NK-92 treated with Interleukin-12 subunit alpha and Interleukin-12 subunit beta, amount 100 ng/mL, for 24 hours (cell line): ENCODE data around the gene RIMBP2.
"Not testable (repeated sequence)": the region's sequence is repeated elsewhere in the genome, so short reads cannot be mapped to it uniquely, and the experiment has no call there.

Experiments
- DNase-seq: peaks from one replicate; lab custom pipeline; 2025; lab: John Stamatoyannopoulos, UW

The RIMBP2 gene

DNA sequence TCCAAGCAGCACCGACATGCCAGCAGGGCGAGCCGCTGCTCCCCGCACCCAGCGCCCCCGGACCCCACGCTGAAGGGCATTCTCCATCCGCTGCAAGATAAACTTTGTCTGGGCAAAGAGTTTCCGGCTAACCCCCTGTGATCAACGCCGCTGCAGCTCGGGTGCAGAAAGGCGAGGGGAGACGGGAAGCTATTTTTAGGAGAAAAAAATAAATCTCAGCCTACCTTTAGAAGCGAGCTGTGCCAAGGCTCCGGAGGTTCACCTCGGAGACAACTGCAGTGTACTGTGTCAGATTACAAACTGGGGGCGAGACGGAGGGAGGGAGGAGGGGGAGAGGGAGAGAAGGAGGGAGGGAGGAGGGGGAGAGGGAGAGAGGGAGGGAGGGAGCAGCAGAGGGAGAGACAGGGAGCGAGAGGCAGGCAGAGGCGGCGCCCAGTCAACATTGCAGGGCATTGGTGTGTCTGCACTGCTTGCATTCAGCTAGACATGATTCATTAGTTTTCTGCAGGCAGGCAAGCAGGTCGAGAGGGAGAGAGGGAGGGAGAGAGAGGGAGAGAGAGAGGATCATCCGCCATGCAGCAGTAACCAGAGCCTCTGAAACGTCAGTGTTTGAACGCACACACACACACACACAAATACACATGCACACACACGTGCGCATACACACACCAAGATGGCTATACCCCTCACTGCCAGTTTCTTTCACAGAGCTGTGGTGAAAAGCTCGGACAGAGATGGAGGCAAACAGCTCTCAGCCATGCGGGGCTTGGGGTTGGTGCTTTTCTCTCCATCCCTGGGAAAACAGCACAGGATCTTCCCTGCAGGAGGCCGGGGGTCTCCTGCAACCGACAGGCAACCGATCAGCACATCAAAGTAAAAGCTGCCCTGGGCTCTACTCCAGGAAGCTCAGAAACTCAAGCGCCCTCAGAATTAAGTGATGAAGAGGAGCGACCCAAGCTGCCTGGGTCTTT is at the start of gene RIMBP2:
Gene RIMBP2, minus strand, starts transcription at position 302 of the 971 bp plus-strand sequence. CDS start 237,286 bp downstream, outside the sequence.
- no peak for DNase-seq

GRCh38 chr12:130765186-130765659 is 49.1 kb upstream of the RIMBP2 start:
- DNase-seq = no peak

GRCh38 chr12:130764475-130765185 is 48.5 kb upstream of the RIMBP2 start:
- DNase-seq = no peak

GRCh38 chr12:130764073-130764472 is 48.0 kb upstream of the RIMBP2 start:
- DNase-seq = no peak

GRCh38 chr12:130762319-130762675 is 46.2 kb upstream of the RIMBP2 start:
- DNase-seq = no peak

DNA sequence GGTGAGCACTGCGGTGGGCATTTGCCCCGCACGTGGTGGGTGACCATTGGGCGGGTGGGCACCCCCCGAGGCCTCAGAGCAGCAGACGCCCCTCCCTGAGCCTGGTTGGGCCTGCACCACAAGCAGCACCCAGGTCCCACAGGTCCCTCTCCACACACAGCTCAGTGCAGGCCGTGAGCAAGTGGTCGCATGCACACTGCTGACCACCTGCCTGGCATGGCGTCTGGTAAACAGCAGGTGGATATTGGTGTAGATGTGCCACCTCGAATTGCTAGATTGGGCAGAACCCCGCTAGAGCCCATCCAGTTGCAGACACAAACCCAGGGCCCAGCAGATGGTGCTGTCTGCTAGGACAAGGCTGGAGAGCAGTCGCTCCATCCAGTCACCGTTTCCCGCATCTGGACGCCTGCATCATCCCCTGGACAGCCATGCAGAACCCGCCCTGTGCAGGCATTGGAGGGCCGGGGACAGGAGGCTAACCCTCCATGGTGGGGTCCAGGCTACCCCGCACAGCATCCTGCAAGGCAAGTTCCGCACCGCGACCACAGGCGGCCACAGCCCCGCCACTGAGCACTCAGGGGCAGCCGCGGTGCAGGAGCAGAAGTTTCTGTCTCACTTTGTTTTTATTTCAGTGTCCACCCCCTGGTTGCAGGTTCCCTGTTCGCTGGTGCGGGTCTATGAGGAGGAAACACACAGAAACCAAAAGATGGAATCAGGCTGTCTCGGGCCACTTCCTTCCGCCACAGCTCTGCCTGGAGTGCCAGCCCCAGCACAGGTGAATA is 45.6 kb upstream of the RIMBP2 start:
- no peak for DNase-seq

DNA sequence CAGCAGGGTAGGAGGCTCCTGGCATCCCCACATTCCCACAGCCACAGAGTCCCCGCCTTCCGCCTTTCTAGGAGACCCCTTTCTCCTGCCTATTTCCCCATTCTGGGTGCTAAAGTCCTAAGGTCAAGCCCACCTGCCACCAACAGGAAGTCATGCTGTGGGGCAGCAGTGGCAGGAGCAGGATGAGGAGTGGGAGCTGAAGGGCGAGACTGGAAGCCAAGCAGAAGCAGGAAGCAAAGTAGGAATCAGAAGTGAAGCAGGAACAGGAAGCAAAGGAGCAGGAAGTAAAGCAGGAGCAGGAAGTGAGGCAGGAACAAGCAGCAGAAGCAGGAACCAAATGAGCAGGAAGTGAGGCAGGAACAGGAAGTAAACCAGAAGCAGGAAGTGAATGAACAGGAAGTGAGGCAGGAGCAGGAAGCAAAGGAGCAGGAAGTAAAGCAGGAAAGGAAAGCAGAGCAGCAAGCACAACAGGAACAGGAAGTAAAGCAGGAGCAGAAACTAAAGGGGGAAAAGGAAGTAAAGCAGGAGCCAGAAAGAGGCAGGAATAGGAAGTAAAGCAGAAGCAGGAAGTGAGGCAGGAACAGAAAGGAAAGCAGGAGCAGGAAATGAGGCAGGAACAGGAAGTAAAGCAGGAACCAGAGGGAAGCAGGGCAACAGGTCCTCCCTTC is 38.3 kb upstream of the RIMBP2 start:
- no peak for DNase-seq

DNA sequence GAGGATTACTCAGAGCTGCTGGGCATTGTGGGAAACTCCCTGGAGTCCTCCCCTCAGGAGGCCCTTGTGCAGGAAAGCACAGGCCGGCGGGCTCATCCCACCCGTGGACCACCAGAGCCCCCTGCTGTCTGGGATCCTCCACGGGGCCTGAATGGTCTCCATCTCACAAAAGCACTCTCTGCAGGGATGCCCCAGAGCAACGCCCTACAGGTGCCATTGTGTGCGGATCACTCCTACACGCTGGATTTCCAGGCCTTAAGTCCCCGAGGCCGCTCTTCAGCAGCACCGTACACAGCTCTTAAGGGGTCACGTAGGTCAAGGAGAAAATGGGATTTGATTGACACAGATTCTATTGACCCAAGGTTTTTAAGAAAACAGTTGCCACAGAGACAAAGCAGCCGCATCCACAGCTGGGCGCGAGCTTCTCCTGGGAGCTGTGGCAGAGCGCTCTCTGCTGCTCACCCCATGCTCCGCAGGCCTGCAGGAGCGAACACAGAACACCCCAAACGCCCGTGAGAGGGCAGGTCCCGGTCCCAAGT is 36.7 kb upstream of the RIMBP2 start:
- peak; percentile 2 for DNase-seq

DNA sequence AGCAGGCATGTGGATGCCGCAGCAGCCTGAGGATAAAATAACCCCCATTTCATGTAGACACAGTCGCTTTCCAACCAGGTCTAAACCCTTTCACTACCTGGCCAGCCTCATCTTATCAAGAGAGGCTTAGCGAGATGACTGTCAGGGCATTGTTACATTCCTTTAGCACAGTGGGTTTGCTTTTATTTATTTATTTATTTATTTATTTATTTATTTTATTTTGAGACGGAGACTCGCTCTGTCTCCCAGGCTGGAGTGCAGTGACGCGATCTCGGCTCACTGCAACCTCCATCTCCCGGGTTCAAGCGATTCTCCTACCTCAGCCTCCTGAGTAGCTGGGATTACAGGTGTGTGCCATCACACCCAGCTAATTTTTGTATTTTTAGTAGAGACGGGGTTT is 35.9 kb upstream of the RIMBP2 start:
- not testable (repeated sequence) for DNase-seq

- DNase-seq = no peak
Observed at GRCh38 chr12:130748786-130749185, 32.7 kb upstream of the RIMBP2 start.

DNA sequence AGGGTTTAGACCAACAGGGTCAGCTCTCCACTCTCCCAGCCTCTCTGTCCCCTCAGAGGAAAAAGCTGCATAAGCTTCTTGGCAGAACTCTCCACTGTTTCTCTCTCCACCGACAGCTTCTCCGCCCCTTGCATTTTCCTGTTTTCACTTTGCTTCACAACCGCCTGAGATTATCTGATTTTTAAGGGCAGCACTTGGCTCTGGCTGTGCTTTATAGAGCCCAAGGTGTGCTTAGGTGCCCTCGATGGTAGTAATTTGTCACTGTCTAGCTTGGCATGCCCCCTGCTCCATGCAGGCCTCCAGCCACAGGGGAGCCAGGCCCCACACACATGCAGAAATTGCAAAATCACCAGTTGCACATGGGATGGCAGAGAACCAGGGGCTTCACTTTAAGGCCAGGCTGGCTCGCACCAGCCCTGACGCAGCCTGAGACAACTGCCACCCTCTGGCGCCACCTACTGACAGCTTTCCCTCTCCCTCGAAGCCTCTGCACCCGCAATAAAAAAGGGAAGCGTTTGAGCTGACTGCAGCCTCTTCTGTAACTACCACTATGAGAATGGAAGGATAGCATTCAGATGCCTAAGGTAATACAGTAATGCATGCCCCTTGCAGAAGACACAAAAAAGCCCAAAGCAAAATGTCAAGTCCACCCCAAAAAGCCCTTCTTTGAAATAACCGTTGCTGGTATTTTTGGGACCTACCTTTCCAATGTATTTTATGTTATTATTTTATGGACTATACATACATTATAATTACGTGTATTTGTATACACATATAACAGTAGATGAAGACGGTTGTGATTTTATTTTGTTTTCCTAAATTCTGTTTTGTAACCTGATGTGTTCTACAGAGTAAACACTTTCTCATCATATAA is 32.0 kb upstream of the RIMBP2 start:
- peak; percentile 38 for DNase-seq

DNA sequence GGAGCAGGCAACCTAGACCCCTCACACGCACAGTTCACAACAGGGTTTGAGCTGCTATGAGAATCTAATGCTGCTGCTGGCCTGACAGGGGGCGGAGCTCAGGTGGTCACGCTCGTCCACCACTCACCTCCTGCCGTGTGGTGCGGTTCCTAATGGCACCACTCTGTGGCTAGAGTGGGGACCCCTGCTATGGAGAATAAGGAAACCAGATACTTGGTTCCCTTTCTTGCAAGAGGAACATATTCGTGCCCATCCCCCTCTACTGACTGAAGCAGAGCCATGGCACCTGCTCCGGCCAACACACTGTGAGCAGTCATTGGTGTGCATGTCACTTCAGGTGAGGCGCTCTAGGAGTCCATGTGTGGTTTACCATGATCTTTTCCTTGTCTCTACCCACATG is 30.4 kb upstream of the RIMBP2 start:
- DNase-seq = no peak

DNA sequence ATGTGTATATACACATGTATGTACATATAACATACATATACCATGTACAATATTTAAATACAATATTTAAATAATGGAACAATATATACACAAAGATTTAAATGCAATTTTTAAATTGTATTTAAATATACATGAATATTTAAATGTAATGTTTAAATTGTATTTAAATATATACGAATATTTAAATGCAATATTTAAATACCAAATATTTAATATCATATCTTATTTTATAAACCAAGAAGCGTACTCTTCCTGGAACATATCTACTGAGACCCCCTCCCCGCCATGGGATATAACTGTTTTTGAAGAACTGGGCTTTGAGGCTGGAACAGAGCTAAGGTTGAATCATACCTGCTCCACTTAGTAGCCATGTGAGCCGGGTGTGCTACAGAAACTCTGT is 29.8 kb upstream of the RIMBP2 start:
- no peak for DNase-seq

DNA sequence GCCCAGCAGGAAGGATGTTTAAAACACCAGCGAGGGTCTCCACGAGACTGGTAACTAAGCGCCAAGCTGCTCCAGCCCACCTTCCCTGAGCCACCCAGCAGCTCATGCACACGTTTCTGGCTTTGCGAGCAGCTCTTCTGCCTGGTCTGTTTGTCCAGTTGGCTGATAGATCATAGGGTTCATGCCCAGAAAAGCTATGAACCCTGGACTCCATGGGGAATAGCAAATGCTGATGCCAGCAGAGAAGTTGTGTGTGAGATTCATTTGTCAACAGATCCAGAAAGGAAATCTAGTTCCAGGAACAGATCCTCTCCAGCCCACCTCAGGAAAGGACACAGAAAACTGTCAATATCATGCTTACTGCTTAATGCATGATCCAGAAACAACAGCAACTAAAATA is 28.2 kb upstream of the RIMBP2 start:
- no peak for DNase-seq

DNA sequence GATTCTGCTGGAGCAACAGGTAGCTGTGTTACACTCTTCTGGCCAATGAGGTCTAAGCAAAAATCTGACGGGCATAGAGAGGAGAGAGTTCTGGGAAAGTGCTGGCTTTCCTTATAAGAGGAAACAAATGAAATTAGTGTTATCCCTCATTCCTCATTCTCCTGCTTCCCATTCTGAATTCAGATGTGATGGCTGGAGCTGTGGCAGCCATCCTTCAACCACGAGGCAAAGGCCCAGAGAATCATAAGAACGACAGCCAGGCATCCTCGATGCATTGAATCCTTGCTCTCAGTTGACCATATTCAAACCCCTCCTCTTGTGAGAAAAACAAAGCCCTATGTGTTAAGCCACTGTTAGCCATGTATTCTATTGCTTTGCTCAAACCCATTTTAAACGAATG is 27.5 kb upstream of the RIMBP2 start:
- no peak for DNase-seq

- no peak for DNase-seq
Observed at GRCh38 chr12:130743176-130743575, 27.1 kb upstream of the RIMBP2 start.

DNA sequence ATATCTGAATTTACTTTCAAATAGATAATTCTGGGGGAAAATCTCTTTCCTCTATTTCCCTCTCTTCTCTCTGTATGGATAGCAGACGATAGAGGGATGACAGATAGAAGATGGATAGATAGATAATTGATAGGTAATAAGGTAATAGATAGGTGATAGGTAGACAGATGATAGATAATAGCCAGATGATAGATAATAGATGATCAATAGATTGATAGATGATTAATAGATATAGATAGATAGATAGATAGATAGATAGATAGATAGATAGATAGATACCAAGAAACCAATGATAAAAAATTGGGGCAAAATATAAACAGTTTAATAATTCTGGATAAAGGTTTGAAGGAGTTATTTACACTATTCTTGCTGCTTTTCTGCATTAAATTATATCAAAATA is 26.6 kb upstream of the RIMBP2 start:
- DNase-seq = no peak

DNA sequence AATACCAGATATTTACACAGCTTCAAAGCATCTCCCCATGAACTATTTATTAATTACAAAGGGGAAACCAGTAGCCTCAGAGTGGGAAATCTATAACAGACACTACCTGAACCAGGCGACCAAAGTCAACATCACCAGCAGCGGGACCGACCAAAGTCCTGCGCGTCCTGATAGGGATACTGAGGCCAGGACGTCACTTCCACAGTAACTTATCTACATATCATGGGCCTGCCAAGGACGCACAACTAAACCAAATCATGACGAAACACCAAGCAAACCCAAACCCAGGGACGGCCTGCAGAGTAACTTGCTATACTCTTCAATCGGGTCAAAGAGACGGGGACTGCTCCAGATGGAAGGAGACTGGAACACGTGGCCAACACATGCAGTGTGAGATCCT is 26.0 kb upstream of the RIMBP2 start:
- no peak for DNase-seq

DNA sequence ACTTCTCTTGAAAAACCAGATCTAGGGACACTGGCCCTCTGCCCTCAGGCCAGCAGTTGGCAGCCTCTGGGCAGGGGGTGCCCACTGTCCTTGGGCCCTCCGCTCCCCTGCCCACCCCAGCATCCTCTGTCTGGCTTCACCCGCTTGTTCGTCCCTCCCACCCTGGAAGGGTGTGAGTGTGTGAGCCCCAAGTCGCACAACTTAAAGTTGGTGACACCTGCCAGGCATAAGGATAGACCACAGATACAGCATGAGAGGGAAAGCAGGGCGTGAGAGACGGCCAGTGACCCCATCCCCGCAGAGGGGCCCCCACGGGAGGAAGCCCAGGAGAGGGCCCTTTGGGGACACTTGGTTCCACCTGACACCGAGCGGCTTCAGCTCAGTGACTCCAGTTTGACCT is 23.5 kb upstream of the RIMBP2 start:
- DNase-seq = no peak

DNA sequence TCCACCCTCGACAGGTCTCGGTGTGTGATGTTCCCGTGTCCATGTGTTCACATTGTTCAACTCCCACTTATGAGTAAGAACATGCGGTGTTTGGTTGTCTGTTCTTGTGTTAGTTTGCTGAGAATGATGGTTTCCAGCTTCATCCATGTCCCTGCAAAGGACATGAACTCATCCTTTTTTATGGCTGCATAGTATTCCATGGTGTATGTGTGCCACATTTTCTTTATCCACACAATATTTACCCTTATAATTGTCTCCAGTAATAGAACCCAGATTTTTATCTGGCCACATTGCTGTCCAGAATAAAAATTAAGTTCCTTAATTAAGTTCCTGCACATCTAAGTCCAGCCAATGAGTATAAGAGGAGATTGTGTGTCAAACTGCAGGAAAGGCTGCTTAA is 22.3 kb upstream of the RIMBP2 start:
- not testable (repeated sequence) for DNase-seq
